ENCODE measurements around the gene REV1.
"Not testable (repeated sequence)": the region's sequence is repeated elsewhere in the genome, so short reads cannot be mapped to it uniquely, and the experiment has no call there.

REV1 gene

GRCh38 chr2:99399063-99399462, 90.8 kb downstream of the REV1 start:
- DNase-seq = no peak

- no peak for DNase-seq
Observed at GRCh38 chr2:99398303-99398702, 91.5 kb downstream of the REV1 start.

- DNase-seq = no peak
Observed at GRCh38 chr2:99397266-99397920, 92.4 kb downstream of the REV1 start.

DNA sequence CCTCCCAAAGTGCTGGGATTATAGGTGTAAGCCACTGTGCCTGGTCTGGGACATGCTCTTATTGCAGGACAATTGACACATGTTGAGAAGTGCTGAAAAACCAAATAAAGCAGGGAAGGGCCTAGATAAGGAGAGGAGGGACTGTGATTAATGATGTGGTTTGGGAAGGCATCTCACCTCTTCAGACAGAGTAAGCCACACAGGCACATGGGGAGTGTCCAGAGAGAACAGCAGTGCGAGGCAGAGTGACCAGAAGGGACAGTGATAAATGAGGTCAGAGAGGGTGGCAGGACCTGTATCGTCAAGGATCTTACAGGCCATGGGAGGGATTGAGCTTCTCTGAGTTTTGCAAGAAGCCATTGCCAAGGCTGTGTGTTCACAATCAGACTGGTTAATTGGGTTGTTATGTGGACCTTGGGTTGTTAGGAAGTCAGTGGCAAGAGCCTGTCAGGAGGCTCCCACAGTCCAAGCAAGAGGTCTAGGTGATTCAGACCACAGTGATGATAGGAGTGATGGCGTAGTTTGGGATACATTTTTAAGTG, 94.2 kb downstream of the REV1 start:
- no peak for DNase-seq

DNA sequence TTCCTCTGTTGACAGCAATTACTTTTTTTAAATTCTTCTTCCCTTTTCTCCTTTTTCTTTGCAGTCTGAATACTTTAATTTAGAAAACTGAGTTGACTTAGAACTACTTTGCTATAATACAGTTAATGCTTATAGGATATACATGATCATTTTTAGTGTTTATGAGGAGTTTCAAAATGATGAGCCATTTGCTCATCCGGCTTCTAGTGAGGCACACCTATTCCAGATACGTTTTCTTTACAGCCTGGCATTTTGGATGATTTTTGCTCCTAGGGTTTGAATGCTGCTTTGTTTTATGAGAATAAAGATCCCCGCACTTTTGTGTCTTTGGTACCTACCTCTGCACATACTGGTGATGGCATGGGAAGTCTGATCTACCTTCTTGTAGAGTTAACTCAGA, 99.9 kb downstream of the REV1 start:
- DNase-seq = no peak

DNA sequence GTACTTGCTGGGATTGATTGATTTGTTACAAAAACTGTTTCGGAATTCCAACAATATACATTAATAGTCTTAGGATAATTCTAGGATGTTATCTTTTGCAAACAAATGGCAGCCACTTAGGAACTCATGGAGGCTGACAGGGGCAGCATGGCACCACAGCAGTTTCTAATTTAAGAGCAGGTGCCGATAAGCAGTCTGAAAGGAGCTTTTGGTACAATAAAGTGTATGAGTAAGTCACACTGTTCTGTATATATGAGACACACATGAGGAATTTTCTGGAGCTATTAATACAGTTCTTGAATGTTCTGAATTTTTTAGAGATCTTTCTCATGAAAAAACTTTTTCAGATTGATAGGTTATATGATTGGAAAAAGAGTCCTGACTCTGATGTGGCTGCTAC, 100.4 kb downstream of the REV1 start:
- DNase-seq = no peak

GRCh38 chr2:99388892-99389291, 100.9 kb downstream of the REV1 start:
- DNase-seq = no peak

GRCh38 chr2:99386011-99386410, 103.8 kb downstream of the REV1 start:
- DNase-seq = no peak

GRCh38 chr2:99382143-99382542, 107.7 kb downstream of the REV1 start:
- no peak for DNase-seq

- DNase-seq = no peak
Observed at GRCh38 chr2:99380376-99381010, 109.3 kb downstream of the REV1 start.

DNA sequence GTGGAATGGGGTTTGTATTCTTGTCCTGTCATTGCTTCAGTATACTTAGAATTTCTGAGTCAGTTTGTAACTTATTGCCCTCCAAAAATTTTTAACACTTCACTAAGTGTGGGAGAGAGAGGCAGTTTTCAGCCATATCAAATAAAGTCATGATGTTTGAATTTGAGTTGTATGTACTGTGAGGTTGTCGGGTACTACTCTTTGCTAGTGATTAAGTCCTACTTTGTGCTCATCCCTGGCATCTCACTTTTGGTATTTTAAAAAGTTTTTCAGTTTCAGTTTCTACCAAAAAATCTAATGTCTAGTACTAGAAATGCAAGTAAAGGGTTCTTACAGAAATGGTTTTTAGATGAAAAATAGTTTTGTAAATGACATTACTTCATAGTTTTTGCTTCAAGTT, 111.9 kb downstream of the REV1 start:
- DNase-seq = no peak

DNA sequence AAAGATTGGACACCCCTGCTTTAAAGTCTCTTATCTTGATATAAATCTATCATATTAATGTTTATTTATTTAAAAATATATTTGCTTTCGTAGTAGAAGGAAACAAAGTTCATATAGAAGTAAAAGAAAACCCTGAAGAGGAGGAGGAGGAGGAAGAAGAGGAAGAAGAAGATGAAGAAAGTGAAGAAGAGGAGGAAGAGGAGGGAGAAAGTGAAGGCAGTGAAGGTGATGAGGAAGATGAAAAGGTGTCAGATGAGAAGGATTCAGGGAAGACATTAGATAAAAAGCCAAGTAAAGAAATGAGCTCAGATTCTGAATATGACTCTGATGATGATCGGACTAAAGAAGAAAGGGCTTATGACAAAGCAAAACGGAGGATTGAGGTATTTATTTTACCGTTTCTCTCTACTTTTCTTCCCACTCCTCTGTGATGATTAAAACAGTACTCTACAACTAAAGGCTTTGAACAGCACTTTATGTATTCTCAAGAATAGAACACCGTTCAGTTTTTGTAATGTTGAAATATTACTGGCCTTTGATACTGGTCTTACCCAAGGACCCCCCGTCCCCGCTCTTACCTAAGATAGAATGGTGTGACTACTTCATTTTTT, 113.5 kb downstream of the REV1 start:
- DNase-seq = no peak

DNA sequence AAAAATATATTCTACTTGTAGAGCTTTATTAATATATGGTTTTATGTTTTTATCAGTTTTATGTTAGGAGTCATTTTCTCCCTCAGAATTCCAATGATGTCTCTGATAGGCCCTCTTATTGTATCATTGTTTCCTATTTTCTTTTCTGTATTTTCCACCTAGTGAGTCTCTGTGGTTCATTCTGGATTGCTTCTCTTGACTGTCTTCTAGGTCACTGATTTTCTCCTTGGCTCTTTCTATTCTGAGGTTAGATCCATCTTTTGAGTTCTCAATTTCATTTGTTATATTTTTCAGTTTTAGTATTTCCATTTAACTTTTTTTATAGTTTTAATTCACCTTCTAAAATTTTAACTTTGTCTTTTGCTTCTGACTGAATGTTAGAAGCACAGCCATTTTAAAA, 115.1 kb downstream of the REV1 start:
- DNase-seq = no peak

DNA sequence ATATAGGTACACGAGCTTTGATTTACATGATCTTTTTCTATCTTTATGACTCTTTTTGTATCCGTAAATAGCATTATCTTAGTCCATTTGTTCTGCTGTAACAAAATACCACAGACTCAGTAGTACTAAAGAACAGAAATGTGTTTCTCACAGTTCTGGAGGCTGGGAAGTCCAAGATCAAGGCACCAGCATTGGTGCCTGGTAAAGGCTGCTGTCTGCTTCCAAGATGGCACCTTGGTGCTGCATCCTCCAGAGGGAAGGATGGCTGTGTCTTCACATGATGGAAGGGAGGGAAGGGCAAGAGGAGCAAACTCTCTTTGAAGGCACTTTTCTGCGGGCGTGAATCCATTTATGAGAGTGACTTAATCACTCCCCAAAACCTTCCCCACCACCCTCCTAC, 116.7 kb downstream of the REV1 start:
- DNase-seq = no peak

DNA sequence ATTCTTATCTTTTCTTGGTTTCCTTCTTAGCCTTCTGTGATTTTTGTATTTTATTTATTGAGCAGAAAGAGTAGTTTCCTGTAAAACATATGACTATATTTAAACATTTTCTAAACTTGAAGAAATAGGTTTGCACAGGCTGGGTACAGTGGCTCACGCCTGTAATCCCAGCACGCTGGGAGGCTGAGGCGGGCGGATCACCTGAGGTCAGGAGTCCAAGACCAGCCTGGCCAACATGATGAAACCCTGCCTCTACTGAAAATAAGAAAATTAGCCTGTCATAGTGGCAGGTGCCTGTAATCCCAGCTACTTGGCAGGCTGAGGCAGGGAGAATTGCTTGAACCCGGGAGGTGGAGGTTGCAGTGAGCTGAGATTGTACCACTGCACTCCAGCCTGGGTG, 121.0 kb downstream of the REV1 start:
- DNase-seq = not testable (repeated sequence)

GRCh38 chr2:99365661-99366060, 124.2 kb downstream of the REV1 start:
- no peak for DNase-seq

GRCh38 chr2:99356853-99357252, 133.0 kb downstream of the REV1 start:
- no peak for DNase-seq

GRCh38 chr2:99354825-99355224, 135.0 kb downstream of the REV1 start:
- not testable (repeated sequence) for DNase-seq

DNA sequence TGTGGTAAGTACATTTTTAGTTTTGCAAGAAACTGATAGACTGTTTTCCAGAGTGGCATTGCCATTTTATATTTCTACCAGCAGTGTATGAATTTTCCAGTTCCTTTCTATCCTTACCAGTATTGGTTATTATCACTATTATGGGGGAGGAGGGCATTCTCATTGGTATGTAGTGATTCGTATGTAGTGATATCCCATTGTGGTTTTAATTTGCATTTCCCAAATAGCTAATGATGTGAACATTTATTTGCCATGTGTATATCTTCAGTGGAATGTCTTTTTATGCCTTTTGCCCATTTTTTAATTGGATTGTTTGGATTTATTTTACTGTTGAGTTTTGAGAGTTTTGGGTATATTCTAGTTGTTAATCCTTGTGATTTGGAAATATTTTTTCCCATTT, 135.7 kb downstream of the REV1 start:
- no peak for DNase-seq
